ENCODE data around the gene MED20. TPM values are rescaled to one million over a fixed set of nuclear protein-coding genes. Genes with fewer than 3 reads are reported as not detected.

MED20 gene
- total RNA-seq, 1 experiment from 2014 or later, result 31.1 TPM

Other genes with a start within 250 kb of the MED20 start
- gene TFEB, start 185.5 kb downstream of the MED20 start, total RNA-seq (2014; rRNA removed; shearing (Covaris generic)), result 6.0 and 9.6 TPM in 2 replicates
- gene PGC, start 173.7 kb downstream of the MED20 start, total RNA-seq (2014; rRNA removed; shearing (Covaris generic)), result not detected in 2 replicates
- 0.72 and 0.81 TPM in 2 replicates for gene FRS3, start 141.2 kb downstream of the MED20 start, total RNA-seq (2014; rRNA removed; shearing (Covaris generic))
- gene PRICKLE4, start 140.4 kb downstream of the MED20 start, total RNA-seq (2014; rRNA removed; shearing (Covaris generic)), result not detected in 2 replicates
- gene TOMM6, start 133.4 kb downstream of the MED20 start, total RNA-seq (2014; rRNA removed; shearing (Covaris generic)), result 209 and 224 TPM in 2 replicates
- 0.74 and 1.1 TPM in 2 replicates for gene USP49, start 25.8 kb downstream of the MED20 start, total RNA-seq (2014; rRNA removed; shearing (Covaris generic))
- 14.1 and 17.5 TPM in 2 replicates for gene BYSL, start 360 bp upstream of the MED20 start, total RNA-seq (2014; rRNA removed; shearing (Covaris generic))
- 46.6 and 51.7 TPM in 2 replicates for gene CCND3, start 20.7 kb upstream of the MED20 start, total RNA-seq (2014; rRNA removed; shearing (Covaris generic))
- 14.5 and 20.4 TPM in 2 replicates for gene TAF8, start 129.4 kb upstream of the MED20 start, total RNA-seq (2014; rRNA removed; shearing (Covaris generic))
- gene C6orf132, start 221.5 kb upstream of the MED20 start, total RNA-seq (2014; rRNA removed; shearing (Covaris generic)), result 0.02 TPM in 1 of 2 replicates, not detected in the other

Measured in A172 (cell line).